IMR-90 (cell line): ENCODE results near the gene MMP2. TPM values are rescaled to one million over a fixed set of nuclear protein-coding genes. Genes with fewer than 3 reads are reported as not detected.

ENCODE experiments used
- ATAC-seq: fragments of 200-7000 bp; cut with Tn5 transposase; 2 replicates; pipeline ENCODE4 v1.9.1; 2020; ENCODE audit warnings: low read depth, mild to moderate bottlenecking, moderate library complexity
- BruUV-seq: library from RNA; stranded (reverse); fragments of 400-500 nt; replicated peaks from 2 replicates; lab custom pipeline; 2021; lab: Mats Ljungman, UMichigan
- CTCF ChIA-PET: fragments of 300-600 bp; formaldehyde crosslinking; extraction: SDS; loops from one replicate; lab custom pipeline; 2021; ENCODE audit warnings: antibody characterized with exemption; lab: Yijun Ruan, JAX
- POLR2A ChIA-PET: fragments of 300-600 bp; sonication (Branson Sonifier 250); formaldehyde crosslinking; loops from one replicate; lab custom pipeline; 2022; ENCODE audit warnings: antibody characterized with exemption; ENCODE audit not compliant: unreplicated experiment; lab: Charles Lee
- DNase-seq: peaks from one replicate; pipeline ENCODE4 v3.0.0; 2013
- H2AFZ ChIP-seq: replicated peaks from 2 replicates; pipeline ENCODE3; 2013; ENCODE audit warnings: low read length, mild to moderate bottlenecking; ENCODE audit not compliant: poor library complexity
- H2AK5ac ChIP-seq: 2 replicates; pipeline ENCODE4 v1.6.1; 2013; ENCODE audit warnings: low read depth, low read length, inconsistent platforms
- H2AK9ac ChIP-seq: replicated peaks from 2 replicates; pipeline ENCODE3; 2013; ENCODE audit warnings: mild to moderate bottlenecking, low read depth, low read length, moderate library complexity; ENCODE audit not compliant: poor library complexity
- H2BK120ac ChIP-seq: 2 replicates; pipeline ENCODE4 v1.6.1; 2013; ENCODE audit warnings: low read depth, low read length, inconsistent platforms
- H2BK15ac ChIP-seq: 3 replicates; pipeline ENCODE4 v1.6.1; 2013; ENCODE audit warnings: low read depth, low read length, inconsistent platforms
- H2BK20ac ChIP-seq: 2 replicates; pipeline ENCODE4 v1.6.1; 2013; ENCODE audit warnings: low read depth, mild to moderate bottlenecking, inconsistent platforms, low read length, moderate library complexity
- H2BK5ac ChIP-seq: 2 replicates; pipeline ENCODE4 v1.6.1; 2013; ENCODE audit warnings: mild to moderate bottlenecking, low read depth, low read length, inconsistent platforms; ENCODE audit not compliant: poor library complexity, severe bottlenecking
- H3K14ac ChIP-seq: replicated peaks from 2 replicates; pipeline ENCODE4 v1.6.1; 2013; ENCODE audit warnings: low read depth, low read length, inconsistent platforms
- H3K18ac ChIP-seq: 2 replicates; pipeline ENCODE4 v1.6.1; 2013; ENCODE audit warnings: low read depth, low read length, control low read depth
- H3K23ac ChIP-seq: 2 replicates; pipeline ENCODE4 v1.6.1; 2013; ENCODE audit warnings: low read depth, low read length, inconsistent platforms
- H3K27ac ChIP-seq: 2 replicates; pipeline ENCODE4 v1.5.1; 2013; ENCODE audit warnings: mild to moderate bottlenecking, control low read depth, low read length; ENCODE audit not compliant: insufficient read depth
- H3K27me3 ChIP-seq: 2 replicates; pipeline ENCODE4 v1.6.1; 2013; ENCODE audit warnings: low read length; ENCODE audit not compliant: control insufficient read depth, insufficient read depth
- H3K36me3 ChIP-seq: 2 replicates; pipeline ENCODE4 v1.6.1; 2013; ENCODE audit warnings: low read length, mixed read lengths; ENCODE audit not compliant: control insufficient read depth, insufficient read depth
- H3K4ac ChIP-seq: 2 replicates; pipeline ENCODE4 v1.6.1; 2013; ENCODE audit warnings: low read depth, low read length, inconsistent platforms
- H3K4me1 ChIP-seq: 2 replicates; pipeline ENCODE4 v1.6.1; 2013; ENCODE audit warnings: low read length, mixed read lengths; ENCODE audit not compliant: control insufficient read depth, insufficient read depth
- H3K4me2 ChIP-seq: 2 replicates; pipeline ENCODE4 v1.6.1; 2013; ENCODE audit warnings: low read depth, mild to moderate bottlenecking, control low read depth, low read length, moderate library complexity
- H3K4me3 ChIP-seq: 2 replicates; pipeline ENCODE4 v1.5.1; 2013; ENCODE audit warnings: low read depth, mild to moderate bottlenecking, control low read depth, low read length, moderate library complexity; ENCODE audit not compliant: insufficient read depth
- H3K56ac ChIP-seq: 2 replicates; pipeline ENCODE4 v1.6.1; 2013; ENCODE audit warnings: low read length, inconsistent platforms; ENCODE audit not compliant: insufficient read depth; ENCODE audit errors: extremely low read depth
- H3K79me1 ChIP-seq, 2 experiments: 2 replicates each; pipeline ENCODE4 v1.6.1; 2013; ENCODE audit warnings: low read length in 2 of 2, inconsistent platforms in 1 of 2, low read depth in 1 of 2
- H3K9ac ChIP-seq: 2 replicates; pipeline ENCODE4 v1.6.1; 2013; ENCODE audit warnings: low read depth, low read length, control low read depth
- H3K9me1 ChIP-seq: 2 replicates; pipeline ENCODE4 v1.6.1; 2013; ENCODE audit warnings: low read length, inconsistent platforms; ENCODE audit not compliant: insufficient read depth
- H3K9me3 ChIP-seq: 2 replicates; pipeline ENCODE4 v1.6.1; 2013; ENCODE audit warnings: low read length; ENCODE audit not compliant: control insufficient read depth, insufficient read depth
- H4K20me1 ChIP-seq: 2 replicates; pipeline ENCODE4 v1.6.1; 2013; ENCODE audit warnings: low read length, inconsistent platforms; ENCODE audit not compliant: insufficient read depth
- H4K5ac ChIP-seq: 2 replicates; pipeline ENCODE4 v1.6.1; 2013; ENCODE audit warnings: mild to moderate bottlenecking, low read depth, low read length, control low read depth
- H4K8ac ChIP-seq, 2 experiments: 2 replicates each; pipeline ENCODE4 v1.6.1; 2013; ENCODE audit warnings: low read depth in 2 of 2, low read length in 2 of 2, control low read depth in 1 of 2, inconsistent platforms in 1 of 2
- H4K91ac ChIP-seq: 2 replicates; pipeline ENCODE4 v1.6.1; 2013; ENCODE audit warnings: low read depth, low read length, inconsistent platforms; ENCODE audit not compliant: insufficient read depth
- BHLHE40 ChIP-seq: fragments of 150-350 bp; IDR thresholded peaks from 2 replicates; pipeline ENCODE4 v1.6.1; 2016; ENCODE audit warnings: mild to moderate bottlenecking, low read depth, low read length
- CEBPB ChIP-seq: IDR thresholded peaks from 2 replicates; pipeline ENCODE4 v1.6.1; 2012; ENCODE audit warnings: low read depth, low read length, improper control_type of control experiment
- CHD1 ChIP-seq: IDR thresholded peaks from 2 replicates; pipeline ENCODE4 v1.6.1; 2012; ENCODE audit warnings: low read depth, low read length, improper control_type of control experiment
- CTCF ChIP-seq: conservative IDR thresholded peaks from 2 replicates; pipeline ENCODE4 v1.5.1; 2012; ENCODE audit warnings: mild to moderate bottlenecking, low read depth, low read length, improper control_type of control experiment
- MAFK ChIP-seq: IDR thresholded peaks from 2 replicates; pipeline ENCODE4 v1.6.1; 2012; ENCODE audit warnings: low read depth, low read length, improper control_type of control experiment
- NFE2L2 ChIP-seq: fragments of 150-350 bp; IDR thresholded peaks from 2 replicates; pipeline ENCODE4 v1.6.1; 2016; ENCODE audit warnings: low read depth, mild to moderate bottlenecking, low read length
- RAD21 ChIP-seq: IDR thresholded peaks from 2 replicates; pipeline ENCODE4 v1.6.1; 2012; ENCODE audit warnings: low read length, improper control_type of control experiment
- RCOR1 ChIP-seq: IDR thresholded peaks from 2 replicates; pipeline ENCODE4 v1.6.1; 2012; ENCODE audit warnings: mild to moderate bottlenecking, low read length, improper control_type of control experiment; ENCODE audit not compliant: insufficient replicate concordance
- SMC3 ChIP-seq: fragments of 150-350 bp; IDR thresholded peaks from 2 replicates; pipeline ENCODE4 v1.6.1; 2016; ENCODE audit warnings: low read depth, mild to moderate bottlenecking, antibody characterized with exemption, low read length, moderate library complexity
- USF2 ChIP-seq: fragments of 150-350 bp; IDR thresholded peaks from 2 replicates; pipeline ENCODE4 v1.6.1; 2017; ENCODE audit warnings: mild to moderate bottlenecking, antibody characterized with exemption, low read length, low read depth
- WGBS, 2 experiments: methylation state at CpG; one replicate each; pipeline versions ENCODE4 v1.1.5 to v1.1.7; 2013; ENCODE audit warnings: missing lambda C conversion rate in 2 of 2; ENCODE audit not compliant: insufficient read length in 1 of 2; ENCODE audit errors: extremely low coverage in 2 of 2; 5-methylcytosine and 5-hydroxymethylcytosine counted together
- dilution Hi-C: fragments of 300-500 bp; cut with HindIII; formaldehyde crosslinking; loops from one replicate; pipeline ENCODE4 v1.14.3; 2018; ENCODE audit warnings: low sequenced_read_pairs; ENCODE audit not compliant: unreplicated experiment
- in situ Hi-C: fragments of 300-500 bp; cut with MboI; formaldehyde crosslinking; loops from 3 replicates; pipeline ENCODE4 v1.14.3; 2019; ENCODE audit warnings: low sequenced_read_pairs, inconsistent platforms, mixed read lengths
- intact Hi-C: fragments of 100-400 bp; cut with micrococcal nuclease; formaldehyde crosslinking; loops from 2 replicates; pipeline ENCODE4 v1.10.0; 2022
- polyA plus RNA-seq, 3 experiments: library from polyadenylated mRNA; depleted of rRNA; stranded (reverse); fragments of >200 nt; gene quantifications; 2 replicates each; pipeline ENCODE4 v1.2.3, GENCODE V29; 2012; ENCODE audit warnings: low replicate concordance in 1 of 3
- total RNA-seq: library from RNA; depleted of rRNA; stranded (reverse); fragments of >200 nt; gene quantifications from 2 replicates; pipeline ENCODE4 v1.2.3, GENCODE V29; 2012
- TF ChIP-seq, protein P1 (sequence below): fragments of 150-350 bp; IDR thresholded peaks from 2 replicates; pipeline ENCODE4 v1.6.1; 2016; ENCODE audit warnings: low read depth, mild to moderate bottlenecking, low read length, moderate library complexity, borderline replicate concordance

The MMP2 gene
- total and polyA plus RNA-seq, 2 of the 4 experiments (the other 2 are of a cell fraction) = 240 to 574 TPM

DNA sequence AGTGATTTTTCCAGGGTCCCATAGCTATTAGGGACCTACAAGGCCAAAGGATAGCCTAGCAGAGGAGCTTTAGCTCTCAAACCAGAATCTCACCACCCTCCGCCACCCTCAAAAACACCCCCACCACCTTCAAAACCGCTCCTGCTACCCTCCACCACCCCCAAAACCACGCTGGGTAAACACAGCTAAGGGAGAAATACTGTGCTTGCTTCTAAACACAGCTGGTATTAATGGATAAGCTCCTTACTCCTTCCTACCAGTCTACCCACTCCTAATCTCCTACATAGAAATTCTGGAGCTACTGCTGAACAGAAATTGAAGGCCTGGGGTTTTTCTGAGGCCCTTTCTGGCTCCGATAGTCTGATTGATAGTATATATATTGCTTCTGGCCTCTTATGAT, 27.7 kb downstream of the MMP2 start:
- no peak overlapping the region for H2BK5ac ChIP-seq
- peaks cover 8% of the 10 kb centered on the region; the same call in 1 of the 2 replicates for H3K9me1 ChIP-seq
- no peaks in the 10 kb centered on the region for H3K9me3 ChIP-seq
- no peak for TF ChIP-seq RAD21
- no peak for TF ChIP-seq SMC3
- no peak for TF ChIP-seq USF2
- TF ChIP-seq MAFK = no peak
- TF ChIP-seq, protein P1, sequence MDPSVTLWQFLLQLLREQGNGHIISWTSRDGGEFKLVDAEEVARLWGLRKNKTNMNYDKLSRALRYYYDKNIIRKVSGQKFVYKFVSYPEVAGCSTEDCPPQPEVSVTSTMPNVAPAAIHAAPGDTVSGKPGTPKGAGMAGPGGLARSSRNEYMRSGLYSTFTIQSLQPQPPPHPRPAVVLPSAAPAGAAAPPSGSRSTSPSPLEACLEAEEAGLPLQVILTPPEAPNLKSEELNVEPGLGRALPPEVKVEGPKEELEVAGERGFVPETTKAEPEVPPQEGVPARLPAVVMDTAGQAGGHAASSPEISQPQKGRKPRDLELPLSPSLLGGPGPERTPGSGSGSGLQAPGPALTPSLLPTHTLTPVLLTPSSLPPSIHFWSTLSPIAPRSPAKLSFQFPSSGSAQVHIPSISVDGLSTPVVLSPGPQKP = no peak
- no peak for TF ChIP-seq RCOR1
- TF ChIP-seq NFE2L2 = no peak
- TF ChIP-seq BHLHE40 = no peak
- TF ChIP-seq CEBPB = no peak
- no peak for TF ChIP-seq CHD1
- no peak for TF ChIP-seq CTCF
- no peak overlapping the region for H2AFZ ChIP-seq
- H4K91ac ChIP-seq = no peak overlapping the region
- H3K79me1 ChIP-seq = peaks cover 6 to 25% of the 10 kb centered on the region in 2 experiments; a peak in 2 of 4 replicates
- in situ Hi-C loops (no loop called here), intact Hi-C loops (no loop called here), dilution Hi-C loops (no loop called here)
- no CpG with 5 or more reads among the region's 4 CpGs for WGBS, 2 experiments
- ChIA-PET POLR2A (no interaction called here), CTCF (interaction anchor here (0.7 kb wide), 1 partner anchor 42 kb away, joined by 3 read pairs; no protein-coding TSS in a partner anchor)
- no peak overlapping the region for H3K4ac ChIP-seq
- no peak for DNase-seq
- no peak overlapping the region for H3K18ac ChIP-seq
- no TSS peak for BruUV-seq
- peaks cover 3% of the 10 kb centered on the region for H4K20me1 ChIP-seq
- H4K5ac ChIP-seq = no peak overlapping the region
- no peak overlapping the region for H2BK20ac ChIP-seq
- H3K4me2 ChIP-seq = no peak overlapping the region
- peaks cover 45% of the 10 kb centered on the region for H3K36me3 ChIP-seq
- no peak overlapping the region for H2AK5ac ChIP-seq
- H3K14ac ChIP-seq = no peak overlapping the region
- no peak overlapping the region for H3K56ac ChIP-seq
- peaks cover 12% of the 10 kb centered on the region for H3K4me1 ChIP-seq
- H2BK15ac ChIP-seq = no peak overlapping the region
- H3K9ac ChIP-seq = no peak overlapping the region
- H3K27me3 ChIP-seq = no peaks in the 10 kb centered on the region
- H2AK9ac ChIP-seq = no peak overlapping the region
- ATAC-seq = no peak
- no peak overlapping the region for H2BK120ac ChIP-seq
- H3K27ac ChIP-seq = no peak overlapping the region
- H3K23ac ChIP-seq = no peak overlapping the region
- H4K8ac ChIP-seq = no peak overlapping the region
- no peak overlapping the region for H3K4me3 ChIP-seq
